Inferior parietal cortex (tissue), 1 donor: ENCODE measurements around the gene SIK3.
"Not testable (repeated sequence)": the region's sequence is repeated elsewhere in the genome, so short reads cannot be mapped to it uniquely, and the experiment has no call there.

ENCODE experiments used
- DNase-seq: peaks from one replicate; pipeline ENCODE4 v3.0.0-alpha.2; 2016; ENCODE audit errors: extremely low spot score

SIK3 gene

DNA sequence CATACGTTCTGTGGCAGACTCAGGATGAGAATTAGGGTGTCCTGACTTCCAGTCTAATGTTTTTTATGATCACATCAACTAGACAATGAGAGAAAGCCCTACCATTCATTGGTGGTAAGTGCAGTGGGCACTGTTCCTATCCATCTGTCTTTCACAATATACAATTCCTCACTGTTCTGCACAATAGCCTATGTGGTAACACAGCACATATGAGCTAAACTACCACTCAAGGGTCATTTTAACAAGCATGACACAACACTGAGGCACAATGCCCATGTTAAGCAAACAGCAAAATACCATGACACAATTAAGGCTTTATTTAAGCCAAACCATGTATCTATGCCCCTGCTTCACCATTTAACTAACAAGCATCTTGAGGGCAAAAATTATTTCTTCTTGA lies 52.3 kb downstream of the SIK3 start:
- DNase-seq: peak; percentile 85

DNA sequence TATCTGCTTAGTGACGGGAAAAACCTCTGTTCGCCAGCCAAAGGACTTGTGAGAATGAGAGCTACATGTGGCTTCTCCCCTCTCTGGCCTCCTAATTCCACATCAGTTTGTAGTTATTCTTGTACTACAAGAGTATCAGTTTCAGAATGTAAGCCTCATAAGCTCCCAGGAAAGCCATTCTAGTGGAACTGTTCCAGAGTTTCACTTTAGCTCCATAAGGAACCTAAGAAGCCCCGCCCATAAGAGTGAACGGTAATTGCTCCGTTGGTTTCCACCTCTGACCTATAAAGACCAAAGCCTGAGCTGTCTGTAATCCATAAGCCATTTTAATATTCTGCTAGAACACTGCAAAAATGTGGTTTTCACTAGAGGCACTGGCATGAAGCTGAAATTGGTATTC lies 53.0 kb downstream of the SIK3 start:
- no peak for DNase-seq

DNA sequence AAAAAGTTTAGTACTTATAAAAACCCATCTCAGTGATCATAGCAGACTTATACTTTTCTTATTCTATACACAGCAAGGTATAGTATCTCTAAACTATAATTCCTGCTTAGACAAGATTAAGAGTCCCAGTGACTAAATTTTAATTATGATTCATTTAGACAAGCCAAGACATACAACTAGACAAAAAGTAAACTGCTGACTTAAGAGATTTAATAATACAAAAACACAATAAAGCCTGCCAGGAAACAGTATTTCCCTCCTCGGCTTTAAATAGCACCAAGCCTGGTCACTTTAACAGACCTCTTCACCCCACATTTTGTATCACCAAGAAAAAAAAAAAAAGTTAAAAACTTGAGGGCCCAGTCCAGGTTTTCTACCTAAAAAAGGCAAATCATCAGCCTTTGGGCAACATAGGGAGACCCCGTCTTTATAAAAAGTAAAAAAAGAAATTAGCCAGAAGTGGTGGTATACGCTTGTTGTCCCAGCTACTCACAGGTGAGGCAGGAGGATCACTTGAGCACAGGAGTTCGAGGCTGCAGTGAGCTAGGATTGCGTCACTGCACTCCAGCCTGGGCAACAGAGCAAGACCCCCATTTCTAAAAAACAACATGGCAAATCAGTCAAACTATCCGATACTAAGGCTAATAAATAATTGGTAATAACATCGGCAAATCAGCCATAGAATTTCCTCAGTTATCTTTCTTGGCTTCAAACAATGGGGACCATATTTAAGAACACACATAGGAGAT lies 53.8 kb downstream of the SIK3 start:
- DNase-seq: no peak

- no peak for DNase-seq
Observed at GRCh38 chr11:117042689-117043088, 55.5 kb downstream of the SIK3 start.

- no peak for DNase-seq
Observed at GRCh38 chr11:117039900-117040299, 58.3 kb downstream of the SIK3 start.

DNA sequence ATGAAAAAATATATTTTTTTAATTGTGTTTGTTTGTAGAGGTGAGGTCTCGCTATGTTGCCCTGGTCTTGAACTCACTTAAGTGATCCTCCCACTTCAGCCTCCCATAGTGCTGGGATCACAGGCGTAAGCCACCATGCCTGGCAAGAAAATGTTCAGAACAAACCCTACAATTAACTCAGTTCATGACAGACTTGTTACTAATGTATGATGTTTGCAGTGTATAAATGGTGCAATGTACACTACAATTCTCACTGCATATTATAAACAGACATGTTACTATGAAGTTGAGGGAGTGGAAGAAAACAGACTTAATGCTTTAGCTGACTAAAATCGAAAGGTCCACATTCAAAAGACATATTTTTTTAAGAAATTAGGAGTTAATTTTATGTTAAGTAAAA lies 59.0 kb downstream of the SIK3 start:
- no peak for DNase-seq

DNA sequence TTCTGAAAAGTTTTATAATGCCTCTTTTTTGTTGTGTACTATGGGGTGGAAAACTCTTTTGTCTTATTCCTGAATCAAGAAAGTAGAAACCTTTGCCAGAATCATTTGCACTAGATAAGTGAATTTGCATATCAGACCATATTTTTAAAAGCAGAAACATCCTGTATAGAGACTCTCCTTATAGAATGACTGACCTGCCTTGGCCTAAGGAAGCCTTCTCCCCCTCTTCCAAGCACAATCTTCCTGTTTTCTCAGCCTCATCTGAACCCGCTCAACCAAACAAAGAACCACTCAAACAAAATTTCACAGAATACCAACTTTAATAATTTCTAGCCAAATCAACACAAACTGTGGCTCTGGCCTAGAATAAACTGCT lies 60.3 kb downstream of the SIK3 start:
- no peak for DNase-seq

DNA sequence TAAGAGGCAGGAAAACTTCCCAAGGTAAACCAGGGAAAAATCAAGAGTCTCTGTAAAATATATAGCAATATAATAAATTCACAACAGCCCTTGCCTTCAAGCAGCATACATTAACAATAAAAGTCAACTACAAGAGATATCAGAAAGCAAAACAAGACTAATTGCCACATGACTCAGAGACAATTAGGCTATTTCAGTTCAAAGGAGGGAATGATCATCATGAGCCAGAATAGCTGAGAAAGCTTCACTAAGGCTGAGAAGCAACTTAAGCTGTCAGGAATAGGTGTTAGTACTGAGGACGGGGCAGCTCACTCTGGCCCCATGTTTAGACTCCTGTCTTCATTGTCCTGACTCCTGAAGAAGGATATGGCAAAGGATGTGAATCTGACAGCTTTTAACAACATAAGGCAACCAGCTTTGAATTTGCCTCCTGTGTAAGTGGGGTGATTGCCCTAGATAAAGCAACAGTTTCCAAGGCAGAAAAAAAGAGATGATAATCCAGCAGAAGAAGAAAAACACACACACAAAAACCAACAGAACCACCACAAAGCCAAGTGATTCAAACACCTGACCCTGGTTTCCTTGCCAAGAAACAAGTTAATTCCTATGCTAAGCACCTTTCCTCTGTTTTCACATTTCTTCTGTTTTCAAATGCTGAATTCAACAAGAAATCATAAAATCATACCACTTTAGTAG lies 60.8 kb downstream of the SIK3 start:
- no peak for DNase-seq

DNA sequence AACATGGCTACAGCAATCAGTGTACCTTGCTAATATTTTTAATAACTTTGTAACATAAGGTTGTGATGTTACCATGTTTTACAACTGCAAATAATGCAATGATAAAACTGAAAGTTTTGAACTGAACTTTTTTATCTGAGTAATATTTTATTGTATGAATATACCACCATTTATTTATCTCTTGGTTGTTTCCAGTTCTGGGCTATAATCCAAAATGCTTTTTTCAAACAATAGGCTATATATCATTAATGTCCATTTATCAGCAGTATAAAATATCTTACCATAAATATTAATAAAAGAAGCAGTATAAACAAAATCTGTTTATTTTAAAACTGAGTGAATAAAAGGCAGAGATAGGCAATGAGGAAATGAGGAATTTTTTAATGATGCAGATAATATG lies 63.3 kb downstream of the SIK3 start:
- no peak for DNase-seq

GRCh38 chr11:117026593-117027330 lies 71.5 kb downstream of the SIK3 start:
- no peak for DNase-seq

- DNase-seq: not testable (repeated sequence)
Observed at GRCh38 chr11:117023707-117024106, 74.5 kb downstream of the SIK3 start.

DNA sequence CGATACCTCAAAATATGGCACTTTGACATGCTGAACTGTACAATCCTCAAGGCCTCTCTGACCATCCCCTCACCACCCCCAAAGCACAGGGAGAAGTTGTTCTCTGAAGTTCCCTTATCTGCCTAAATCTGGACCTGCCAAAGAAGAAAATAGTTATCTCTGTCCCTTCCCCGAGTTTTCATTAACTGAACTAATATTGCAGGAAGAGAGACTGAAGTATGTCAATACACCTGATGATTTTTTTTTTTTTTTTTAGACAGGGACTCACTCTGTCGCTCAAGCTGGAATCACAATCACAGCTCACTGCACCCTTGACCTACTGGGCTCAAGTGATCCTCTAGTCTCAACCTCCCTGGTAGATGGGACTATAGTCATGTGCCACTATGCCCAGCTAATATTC lies 75.0 kb downstream of the SIK3 start:
- no peak for DNase-seq

- no peak for DNase-seq
Observed at GRCh38 chr11:117022526-117022925, 75.7 kb downstream of the SIK3 start.

DNA sequence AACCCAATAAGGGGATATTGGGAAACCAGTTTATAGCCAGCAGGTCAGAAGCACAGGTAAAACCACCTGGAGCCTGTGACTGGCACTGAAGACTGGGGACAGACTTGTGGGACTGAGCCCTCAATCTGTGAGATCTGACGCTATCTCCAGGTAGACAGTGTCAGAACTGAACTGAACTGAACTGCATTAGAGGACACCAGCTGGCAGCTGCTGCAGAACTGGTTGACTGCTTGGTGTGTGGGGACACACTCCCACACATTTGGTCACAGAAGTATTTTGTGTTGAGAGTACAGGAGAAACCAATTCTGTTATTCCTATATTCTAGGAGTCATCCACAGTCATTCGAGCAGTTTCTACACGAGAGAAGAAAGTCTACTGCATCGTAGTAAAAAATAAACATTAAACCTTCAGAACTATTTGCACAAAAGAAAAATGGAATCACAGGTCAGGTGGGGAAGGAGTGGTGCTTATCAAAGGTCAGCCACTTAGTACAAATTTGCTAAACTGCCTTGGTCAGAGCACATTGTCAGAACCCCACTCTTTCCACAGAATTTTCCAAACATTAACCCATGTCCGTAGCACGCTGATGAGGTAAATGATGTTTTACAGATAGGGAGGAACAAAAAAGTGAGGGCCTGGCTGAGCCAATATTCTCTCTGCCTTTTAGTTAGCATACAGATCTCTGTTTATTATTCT lies 77.2 kb downstream of the SIK3 start:
- no peak for DNase-seq

GRCh38 chr11:117020287-117020686 lies 77.9 kb downstream of the SIK3 start:
- DNase-seq: no peak

DNA sequence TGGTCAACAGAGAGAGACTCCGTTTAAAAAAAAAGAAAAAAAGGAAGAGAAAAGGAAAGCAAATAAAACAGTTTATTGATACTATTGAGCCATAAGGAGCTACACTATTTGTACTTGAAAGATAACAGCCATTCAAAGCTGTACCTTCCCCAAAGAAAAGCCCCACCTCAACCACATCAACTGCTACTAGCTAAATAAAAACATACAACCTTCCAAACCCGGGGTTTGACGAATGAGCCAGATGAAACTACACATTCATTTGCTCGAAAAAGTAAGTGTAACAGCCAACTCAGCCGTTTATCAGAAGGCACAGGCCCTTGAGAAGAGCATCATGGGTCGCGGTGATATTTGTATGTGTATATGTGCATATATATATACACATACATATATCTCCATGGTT lies 78.4 kb downstream of the SIK3 start:
- no peak for DNase-seq

GRCh38 chr11:117017456-117017855 lies 80.8 kb downstream of the SIK3 start:
- no peak for DNase-seq

DNA sequence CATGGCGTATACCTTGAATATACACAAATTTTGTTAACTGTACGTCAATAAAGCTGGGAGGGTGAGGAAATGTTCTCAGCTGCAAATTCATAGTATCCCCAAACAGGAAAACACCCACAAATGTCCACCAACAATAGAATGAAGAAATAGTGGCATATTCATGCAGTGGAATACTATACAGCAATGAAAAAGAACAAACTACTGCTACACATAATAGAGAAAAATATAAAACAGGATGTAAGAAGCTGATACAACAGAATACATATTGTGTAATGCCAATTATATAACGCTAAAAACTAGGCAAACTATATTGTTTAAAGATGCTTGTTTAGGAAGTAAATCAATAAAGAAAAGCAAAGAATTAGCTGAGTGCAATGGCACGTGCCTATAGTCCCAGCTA lies 81.5 kb downstream of the SIK3 start:
- DNase-seq: no peak

DNA sequence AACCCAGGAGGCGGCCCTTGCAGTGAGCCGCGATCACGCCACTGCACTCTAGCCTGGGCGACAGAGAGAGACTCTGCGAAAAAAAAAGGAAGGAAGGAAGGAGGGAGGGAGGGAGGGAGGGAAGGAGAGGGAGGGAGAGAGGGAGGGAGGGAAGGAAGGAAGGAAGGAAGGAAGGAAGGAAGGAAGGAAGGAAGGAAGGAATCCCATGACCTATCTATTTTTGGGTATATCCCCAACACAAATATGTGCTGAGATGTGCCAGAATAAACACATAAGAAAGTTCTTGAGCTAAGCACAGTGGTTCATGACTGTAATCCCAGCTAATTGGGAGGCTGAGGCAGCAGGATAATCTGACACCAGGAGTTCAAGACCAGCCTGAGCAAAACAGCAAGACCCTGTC lies 82.0 kb downstream of the SIK3 start:
- no peak for DNase-seq

GRCh38 chr11:117011541-117011898 lies 86.7 kb downstream of the SIK3 start:
- DNase-seq: no peak

DNA sequence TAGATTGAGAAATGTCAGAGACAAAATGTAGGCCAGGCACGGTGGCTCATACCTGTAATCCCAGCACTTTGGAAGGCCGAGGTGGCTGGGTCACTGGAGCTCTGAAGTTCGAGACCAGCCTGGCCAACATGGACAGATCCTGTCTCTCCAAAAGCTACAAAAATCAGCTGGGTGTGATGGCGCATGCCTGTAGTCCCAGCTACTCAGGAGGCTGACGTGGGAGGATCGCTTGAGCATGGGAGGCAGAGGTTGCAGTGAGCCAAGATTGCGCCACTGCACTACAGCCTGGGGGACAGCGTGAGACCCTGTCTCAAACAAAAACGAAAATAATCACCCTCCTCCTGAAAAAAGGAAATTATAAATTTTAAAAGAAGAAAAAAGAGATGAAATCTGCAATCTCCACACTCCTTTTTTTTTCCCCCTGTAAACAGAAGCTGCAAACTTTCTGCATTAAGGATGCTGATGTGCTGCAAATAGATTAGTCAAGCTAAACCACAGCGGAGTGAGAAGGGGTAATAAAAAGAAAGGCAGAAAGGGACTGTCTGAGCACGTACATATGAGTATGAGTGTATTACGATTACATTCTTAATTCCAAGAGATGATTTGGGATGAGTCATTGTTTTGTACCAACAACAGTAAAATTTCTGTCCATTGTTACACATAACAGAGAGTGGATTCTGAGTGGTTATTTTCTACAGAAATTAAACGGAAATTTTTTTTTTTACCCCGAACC lies 87.3 kb downstream of the SIK3 start:
- no peak for DNase-seq
